ENCODE data around the gene ELFN2.

ELFN2 gene

DNA sequence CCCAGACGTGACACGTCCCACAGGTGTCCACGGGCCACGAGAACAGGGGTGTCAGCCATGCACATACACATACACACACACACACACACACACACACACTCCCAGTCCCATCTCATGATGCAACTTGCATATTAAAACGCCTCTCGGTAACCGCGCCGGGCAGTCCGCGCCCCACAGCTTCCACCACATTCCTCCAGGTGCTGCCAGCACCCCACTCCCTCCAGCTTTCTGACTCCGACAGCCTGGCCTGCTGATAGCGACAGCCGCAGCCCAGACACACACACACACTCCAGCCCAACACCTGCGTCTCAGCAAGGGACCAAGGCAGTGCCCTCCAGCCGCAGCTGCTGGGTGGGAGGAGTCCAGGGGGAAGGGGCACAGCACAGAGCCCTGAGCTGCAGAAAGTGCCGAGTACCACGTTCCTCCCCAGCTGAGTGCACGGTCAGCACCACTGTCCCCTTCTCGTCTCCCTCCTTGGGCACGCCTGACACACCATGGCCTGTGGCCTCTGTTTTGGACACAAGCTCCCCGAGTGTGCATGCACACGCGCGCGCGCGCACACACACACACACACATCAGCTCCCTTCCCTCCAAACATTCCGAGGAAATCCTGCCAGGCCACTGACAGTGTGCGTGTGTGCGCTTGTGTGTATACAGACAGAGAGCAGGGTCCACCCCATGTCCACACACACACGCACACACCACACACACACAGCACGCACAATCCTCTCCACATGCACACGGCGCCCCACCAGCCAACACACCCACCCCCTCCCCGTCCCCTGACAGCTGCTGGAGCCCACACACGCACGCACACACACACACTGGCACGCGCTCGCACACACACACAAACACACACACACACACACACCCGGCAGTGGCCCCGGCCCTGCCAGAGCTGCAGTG is 1.2 kb downstream of the ELFN2 start:
- peak; percentile 37 for DNase-seq

DNA sequence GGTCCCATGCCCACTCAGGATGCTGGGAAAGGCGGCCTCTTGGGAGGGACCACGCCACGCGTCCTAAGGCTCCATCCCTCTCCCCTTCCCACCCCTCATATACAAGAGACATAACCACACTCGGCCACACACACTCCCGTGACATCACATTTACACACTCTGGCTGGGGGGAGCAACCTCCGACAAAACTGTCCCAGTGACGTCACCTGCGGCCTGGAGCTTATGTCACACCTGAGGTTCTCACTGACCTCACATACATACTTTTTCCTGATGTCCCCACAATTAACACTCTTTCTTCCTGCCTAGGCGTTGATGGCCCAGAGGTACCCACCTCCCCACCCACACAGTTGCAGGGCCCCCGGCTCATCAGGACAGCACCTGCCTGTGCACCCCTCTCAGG is 1.9 kb downstream of the ELFN2 start:
- DNase-seq = no peak

DNA sequence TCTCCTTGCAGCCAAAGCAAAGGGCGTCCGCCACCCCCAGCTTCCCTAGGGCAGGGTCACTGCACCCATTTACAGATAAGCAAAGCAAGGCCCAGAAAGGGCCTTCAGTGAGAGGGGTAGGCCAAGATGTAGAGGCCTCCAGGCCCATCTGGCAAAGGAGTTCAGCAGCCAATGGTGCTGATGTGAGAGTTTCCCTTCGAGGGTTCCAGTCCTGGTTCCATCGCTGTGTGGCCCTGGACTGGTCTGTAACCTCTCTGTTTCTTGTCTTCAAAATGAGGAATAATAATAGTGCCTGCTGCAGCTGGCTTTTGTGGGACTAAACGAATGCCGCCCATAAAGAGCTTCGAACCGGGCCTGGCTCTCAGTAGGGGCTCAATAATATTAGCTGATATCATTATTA is 4.0 kb downstream of the ELFN2 start:
- DNase-seq = no peak

DNA sequence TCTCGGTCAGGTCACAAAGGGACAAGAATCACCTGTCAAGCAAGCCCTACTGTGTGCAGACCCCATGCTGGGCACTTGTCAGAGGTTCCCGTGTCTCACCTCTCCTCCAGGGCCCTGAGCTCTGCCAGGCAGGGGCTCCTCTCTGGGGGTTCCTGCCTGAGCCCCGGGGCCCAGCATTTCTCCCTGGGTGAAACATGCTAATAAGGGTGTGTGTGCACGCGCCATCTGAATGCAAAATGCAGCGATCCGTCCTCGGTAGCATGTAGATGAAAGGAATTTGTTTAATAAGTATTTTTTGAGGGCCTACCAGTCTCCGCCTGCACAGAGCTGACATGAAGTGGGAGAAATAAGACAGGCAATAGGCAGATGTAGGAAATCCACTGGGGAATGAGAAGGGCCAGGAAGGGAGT is 5.8 kb downstream of the ELFN2 start:
- DNase-seq = no peak

DNA sequence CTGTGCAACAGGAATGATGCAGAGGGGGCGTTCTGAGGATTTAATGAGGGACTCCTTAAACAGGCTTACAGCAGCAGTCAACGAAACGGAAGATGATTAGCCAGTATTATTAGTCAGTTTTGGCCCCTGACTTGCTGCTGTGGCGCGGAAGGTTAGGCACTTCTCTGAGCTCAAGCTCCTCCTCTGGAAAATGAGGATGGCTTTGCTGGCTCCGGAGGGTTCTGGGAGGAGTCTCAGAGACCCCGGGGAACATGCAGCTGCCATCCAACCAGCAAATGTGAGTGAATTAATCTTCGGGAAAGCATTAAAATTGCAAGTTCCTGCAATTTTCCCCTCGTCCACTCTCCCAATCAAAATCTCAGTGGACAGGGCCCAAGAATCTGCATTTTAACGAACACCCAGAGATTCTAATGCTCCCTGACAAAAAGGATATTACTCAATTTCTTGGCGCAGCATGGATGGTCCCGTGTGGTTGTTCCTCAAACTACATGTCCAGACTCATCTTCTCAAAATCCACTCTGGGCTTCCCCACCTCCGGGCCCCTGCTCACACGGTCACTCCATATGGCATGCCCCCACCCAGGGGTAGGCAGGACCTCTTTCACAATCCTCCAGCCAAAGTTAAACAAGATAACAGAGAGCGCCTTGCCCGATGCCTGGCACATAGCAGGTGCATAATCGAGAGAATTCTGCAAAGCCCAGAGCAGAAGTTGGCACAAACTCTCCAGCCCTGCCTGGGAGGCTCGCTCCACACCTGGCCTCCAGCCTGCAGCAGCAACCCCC is 6.4 kb downstream of the ELFN2 start:
- DNase-seq = no peak

DNA sequence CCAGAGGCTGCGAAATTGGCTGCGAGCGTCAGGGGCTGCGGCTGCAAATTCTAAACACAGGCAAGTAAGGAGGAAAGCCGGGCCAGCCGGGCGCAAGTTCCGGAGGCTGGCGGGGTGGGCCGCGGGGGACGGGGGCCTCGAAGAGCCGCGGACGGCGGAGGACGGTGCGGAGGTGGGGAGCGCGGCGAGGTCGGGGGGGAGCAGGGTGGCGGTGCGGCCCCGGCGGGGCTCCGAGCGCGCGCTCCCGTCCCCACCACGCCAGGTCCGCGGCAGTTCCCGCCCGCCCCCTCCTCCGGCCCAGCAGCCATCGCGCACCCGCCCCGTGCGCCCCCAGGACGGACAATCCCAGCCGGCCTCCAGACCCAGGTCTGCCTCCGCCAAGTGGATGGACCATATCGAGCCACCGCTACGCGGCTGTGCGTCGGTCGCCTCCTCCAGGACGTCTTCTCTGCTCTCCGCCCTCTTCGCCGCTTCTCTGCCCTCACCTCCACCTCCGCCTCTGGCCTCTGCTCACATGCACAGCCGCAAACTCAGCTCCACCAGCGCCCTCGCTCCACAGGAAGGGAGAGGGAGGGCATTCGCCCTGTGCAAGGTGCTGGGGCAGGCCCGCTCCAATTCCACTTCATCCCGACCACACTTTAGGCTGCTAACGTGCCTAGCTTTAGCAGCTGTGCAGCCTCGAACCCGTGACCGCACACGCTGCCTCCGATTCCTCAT is 7.2 kb downstream of the ELFN2 start:
- DNase-seq = no peak

DNA sequence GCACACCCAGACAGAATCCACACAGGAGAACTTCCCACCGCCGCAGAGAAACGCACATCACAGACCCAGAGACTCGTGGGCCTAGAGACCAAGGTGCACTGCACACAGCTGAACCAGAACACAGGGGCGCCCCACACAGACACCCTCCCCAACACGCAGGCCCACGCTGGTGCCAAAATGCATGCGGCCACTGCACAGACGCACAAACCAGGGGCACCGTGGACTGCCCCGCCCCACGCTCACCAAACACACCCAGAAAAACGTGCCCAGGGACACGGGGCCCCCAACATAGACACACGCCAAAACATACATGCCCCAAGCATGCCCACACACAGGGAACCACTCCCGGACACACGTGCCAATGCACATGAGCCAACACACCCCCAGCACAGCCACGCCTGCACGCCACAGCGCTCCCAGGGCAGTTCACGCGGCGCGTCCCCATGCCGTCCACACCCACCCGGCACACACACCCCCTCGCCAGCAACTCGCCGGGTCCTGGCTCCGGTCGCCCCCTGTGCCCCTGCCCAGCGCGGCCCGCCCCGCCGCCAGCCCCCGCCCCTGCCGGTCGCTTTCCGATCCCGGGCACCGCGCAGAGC is 7.8 kb downstream of the ELFN2 start:
- DNase-seq = no peak

DNA sequence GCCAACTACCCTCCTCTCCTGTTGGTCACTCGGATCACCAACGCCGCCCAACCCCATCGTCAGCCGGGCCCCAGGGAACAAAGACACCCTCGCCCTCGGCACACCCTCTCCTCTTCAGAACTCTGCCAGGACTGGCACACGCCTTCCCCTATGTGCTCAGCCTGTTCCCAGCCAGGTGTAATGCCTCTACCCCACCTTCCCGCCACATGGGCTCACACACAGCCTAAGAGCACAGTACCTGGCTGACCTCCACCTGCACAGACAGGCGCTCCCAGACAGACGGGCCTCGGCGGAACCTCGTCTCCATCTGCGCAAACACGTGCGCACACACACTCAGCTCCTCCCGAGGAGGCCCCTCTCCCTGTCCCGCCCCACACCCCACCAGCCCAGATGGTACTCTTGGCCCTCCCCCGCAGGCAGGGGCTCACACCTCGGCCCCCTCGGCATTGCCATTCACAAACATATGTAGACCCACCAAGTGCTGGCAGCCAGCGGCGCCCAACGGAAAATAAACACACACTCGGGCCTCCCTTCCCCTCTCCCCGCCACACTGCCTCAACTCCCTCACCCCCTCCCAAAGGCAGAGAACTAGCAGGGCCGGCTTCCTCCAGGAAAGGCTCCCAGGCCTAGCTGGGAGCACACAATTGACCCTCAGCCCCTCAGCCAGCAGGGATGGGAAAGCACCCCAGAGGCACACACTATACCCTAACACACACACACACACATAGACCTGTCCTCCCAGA is 8.5 kb downstream of the ELFN2 start:
- no peak for DNase-seq

DNA sequence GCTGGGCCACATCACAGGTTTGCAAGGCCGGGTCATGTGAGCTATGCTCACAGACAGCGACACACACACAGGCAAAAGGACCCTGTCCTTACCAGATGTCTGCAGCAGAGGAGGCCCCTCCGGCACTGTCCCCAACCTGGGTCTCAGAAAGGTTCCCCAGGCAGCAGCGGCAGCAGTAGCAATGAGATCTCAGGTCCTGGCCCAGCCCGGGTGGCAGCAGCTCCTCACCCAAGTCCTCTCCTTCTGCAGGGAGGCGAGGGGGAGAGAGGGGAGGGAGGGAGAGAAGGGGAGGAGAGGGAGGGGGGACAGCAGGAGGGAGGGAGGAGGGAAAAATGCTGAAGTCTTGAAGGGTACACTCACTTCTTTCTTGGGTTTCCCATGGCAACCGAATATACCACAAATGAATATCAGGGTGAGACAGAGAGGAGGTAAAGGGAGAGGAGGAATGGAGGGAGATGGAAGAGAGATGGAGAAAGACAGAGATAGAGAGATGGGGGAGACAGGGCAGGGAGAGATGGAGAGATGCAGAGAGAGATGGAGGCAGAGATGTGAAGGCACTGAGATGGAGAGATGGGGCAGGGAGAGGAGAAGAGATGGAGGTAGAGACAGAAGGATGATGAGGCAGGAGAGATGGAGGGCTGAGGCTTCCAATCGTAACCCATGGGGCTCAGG is 9.5 kb downstream of the ELFN2 start:
- DNase-seq = no peak

DNA sequence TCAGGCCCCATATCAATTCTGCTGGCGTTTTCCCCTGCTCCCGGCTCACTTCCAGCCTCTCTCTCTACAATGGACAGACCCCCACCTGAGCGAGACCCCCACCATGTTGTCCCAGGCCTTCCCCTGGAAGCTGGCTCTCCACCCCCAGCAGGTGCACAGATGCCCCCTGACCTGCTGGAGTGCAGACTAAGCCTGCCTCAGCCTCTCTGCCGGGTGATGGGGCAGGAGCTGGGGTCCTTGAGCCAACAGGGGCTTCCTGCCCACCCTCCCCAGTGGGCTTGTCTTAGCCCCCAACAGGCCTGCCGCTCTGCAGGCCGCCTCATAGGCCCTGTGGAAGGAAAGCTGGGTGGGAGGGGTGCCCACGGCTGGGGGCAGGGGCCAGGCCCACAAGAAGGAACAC is 10.0 kb downstream of the ELFN2 start:
- DNase-seq = no peak

DNA sequence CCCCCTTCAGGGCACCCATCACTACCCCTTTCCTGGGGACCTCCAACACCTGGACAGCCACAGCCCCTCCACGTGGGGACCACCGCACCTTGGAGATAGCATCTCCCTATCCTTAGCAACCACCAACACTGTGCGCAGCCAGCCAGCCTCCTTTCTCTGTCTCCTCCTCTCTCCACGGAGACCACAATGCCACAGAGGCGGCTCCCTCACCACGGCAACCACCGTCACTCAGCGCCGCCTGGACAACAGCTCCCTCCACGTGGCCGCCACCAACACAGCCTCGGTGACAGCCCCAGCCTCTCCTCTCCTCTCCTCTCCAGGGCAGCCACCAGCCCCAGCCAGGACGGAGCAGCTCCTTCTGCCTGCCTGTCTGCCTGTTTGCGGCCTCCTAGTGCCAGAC is 10.5 kb downstream of the ELFN2 start:
- DNase-seq = peak; percentile 10

DNA sequence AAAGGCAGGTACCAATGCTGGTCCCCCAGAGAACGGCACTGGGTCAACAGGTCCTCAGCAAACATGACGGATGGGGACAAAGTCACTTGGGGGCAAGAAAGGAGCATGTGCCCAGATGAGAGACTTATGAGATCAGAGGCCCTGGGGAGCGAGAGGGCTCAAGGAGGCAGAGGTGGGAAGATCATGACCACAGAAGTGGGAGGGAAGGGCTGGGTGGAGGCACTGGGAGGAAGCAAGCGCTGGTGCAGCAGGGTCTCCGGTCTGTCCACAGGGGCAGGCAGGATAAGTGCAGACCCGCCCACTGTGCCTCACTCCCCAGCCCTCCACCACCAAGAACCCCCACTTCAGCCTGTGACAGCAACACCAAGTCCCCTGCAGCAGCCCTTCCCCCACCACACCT is 10.9 kb downstream of the ELFN2 start:
- no peak for DNase-seq

DNA sequence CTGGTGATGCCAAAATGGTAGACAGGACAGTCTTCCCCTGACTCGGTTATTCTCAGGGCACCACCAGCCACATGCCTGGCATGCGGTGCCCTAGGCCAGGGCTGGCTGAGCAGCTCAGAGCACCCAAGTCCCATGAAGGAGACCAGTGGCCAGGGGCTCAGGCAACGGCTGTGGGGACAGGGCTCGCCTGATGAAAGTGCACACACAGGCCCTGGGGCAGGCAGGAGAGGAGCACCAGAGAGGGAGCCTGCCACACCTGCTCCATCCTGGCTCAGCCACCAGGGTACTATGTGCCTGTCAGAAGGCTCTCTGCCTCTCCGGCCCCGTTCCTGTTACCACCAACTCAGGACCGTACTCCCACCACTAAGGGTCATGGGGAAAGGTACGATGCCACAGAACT is 12.1 kb downstream of the ELFN2 start:
- no peak for DNase-seq

DNA sequence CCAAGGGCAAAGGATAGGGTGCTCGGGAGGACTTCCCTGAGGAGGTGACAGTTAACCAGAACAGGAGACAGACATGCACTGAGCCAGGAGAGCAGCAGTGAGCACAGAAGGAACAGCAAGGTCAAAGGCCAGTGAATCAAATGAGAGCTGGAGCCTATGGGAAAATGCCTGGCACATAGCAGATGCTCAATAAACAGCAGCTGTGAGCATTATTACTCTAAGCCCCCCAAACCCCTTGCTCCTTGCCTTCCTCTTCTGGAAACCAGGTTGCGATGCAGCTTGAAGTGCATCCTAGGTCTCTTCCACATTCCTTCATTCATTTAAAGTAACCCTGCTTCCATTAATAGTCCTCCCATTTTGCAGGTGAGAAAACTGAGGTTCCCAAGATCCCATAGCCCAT is 13.0 kb downstream of the ELFN2 start:
- no peak for DNase-seq

DNA sequence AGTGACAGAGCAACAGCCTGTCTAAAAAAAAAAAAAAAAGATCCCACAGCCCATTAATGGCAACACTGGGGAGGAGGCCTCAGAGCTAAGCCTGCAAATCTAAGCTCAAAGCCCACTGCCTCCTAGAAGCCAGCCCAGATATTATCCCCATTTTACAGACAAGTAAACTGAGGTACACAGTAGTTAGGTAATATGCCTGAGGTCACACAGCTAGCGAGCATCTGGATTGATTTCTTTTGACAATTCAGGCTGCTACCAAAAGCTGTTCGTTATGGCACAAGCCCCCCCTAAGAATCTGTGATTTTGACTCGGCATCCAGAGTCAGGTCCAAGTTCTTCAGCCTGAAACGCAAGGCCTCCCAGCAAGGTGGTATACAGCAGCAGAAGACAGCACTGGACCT is 13.7 kb downstream of the ELFN2 start:
- no peak for DNase-seq

DNA sequence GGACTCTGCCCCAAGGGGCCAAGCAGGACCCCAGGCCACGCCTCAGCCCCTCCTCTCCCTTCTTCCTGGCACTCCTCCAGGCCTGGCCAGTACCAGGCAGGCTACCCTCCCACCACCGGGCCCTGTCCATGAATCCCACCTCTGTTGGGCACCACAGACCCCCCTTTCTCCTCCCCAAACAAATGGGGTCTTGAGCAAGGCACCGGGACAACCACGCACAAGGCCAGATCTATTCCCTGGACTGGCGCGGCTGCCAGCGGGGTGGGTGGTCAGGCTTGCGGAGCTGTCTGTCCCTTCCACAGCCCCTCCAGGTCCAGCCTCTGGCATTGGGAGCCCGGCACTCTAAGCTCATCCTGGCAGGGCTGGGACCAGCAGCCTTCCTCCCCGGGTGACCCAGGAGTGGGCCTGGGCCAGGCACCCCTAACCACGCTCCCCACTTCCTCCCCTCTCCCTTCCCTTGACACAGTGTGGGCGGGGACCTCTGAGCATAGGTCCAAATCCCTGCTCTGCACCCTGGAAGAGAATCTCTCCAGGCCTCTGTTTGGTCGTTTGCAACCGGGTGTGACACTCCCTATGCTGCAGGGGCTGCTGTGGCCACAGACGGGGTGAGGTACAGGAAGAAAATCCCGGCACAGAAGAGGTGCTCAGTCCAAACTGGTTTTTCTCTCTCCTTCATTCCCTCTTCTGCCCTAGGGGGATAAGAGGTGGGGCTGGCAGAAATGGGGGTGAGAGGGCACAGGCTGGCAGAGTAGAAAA is 14.6 kb downstream of the ELFN2 start:
- no peak for DNase-seq

DNA sequence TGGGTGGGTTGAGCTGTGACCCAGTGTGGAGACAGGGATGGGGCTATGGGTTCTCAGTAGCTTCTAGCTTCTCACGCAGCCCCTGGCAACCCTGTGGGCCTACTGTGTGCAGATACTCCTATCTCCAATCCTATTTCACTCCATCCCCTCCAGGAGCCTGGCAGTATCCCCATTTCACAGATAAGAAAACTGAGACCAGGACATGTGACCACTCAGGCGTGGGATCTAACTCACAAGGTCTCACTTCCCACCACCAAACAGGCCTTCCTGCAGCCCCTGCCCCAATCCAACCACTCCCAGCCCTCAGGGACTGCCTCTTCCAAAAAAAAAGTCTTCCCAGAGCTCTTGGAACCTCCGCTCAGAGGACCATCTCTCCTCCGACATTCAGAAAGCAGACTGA is 15.6 kb downstream of the ELFN2 start:
- no peak for DNase-seq

DNA sequence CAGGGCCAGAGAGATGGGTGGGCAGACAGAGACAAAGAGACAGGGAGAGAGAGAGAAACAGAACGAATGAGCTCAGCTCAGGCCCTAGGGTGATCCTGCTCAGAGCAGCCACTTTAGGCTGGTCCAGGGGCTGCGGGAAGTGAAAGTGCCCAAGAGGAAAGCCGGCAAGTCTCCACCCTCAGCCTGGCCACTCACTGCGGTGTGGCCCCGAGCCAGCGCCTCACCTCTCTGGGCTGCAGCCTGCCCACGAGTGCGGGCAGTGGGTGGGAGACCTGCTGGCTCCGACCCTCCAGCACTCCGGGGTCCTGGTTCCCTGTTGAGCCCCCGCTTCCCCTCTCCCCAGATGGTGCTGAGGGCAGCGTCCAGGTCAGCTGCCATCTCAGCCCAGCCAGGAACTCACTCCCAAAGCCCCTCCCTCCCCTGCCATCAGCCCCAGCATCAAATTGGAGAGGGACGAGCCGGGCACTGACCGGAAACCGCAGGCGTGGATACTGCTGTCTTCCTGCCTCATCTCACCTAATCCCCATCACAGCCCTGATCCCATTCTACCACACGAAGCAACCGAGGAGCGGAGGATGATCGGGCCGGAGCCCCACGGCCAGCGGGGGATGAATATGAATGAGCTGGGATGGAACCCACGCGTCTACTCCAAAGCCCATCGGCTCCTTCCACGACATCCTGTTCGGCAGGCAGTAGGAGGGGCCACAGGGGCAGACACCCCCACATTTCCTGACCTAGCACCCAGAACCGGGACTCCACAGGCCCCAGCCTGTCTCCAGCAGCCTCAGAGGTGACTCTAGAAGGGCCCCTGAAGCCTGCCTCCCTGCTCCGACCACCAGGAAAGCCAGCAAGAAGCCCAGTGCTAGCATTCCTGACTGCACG is 16.9 kb downstream of the ELFN2 start:
- DNase-seq = no peak

DNA sequence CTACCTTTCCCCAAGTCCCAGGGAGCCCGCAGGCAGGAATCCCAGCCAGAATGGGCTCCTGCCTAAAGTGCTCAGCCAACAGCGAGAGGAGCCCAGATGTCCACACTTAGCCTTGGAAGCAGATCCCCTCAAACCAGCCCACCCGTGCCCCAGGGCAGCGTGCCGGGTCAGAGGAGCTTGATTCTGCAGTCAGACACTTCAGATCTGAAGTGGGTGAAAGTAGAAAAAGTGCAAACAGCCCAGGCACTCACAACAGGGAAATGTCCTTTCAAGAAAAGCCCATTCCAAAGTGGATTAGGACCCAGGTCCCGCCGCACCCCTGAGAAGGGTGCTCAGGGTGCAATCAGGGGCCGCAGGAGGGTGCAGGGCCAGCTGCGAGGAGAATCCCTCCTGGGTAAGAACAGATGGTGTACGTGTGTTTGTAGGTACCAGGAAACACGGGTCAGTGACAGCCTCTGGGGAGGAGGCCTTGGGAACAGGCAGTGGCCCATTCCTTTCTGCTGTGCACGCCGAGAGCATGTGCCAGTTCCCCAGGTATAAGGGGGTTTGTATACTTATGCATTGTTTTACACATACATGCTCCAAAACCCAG is 17.7 kb downstream of the ELFN2 start:
- no peak for DNase-seq

DNA sequence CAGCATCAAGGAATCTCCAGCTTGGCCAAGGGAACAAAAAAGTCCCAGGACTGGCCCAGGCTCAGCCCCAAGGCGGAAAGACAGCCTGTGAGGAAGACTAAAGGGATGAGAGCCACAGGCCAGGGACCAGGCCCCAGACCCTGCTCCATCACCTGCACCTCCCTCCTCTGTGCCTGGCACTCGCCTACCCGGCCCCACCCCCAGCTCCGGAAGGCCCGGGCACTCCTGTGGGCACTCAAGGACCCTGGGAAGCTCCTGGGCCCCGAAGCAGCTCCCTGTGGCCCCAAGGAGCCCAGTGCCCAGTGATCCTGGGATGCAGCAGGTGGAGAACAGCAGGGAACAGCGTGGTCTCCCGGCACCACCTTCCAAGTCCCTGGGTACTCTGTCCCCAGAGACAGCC is 18.2 kb downstream of the ELFN2 start:
- DNase-seq = no peak
